ENCODE results near the gene LAMA1.

The LAMA1 gene

DNA sequence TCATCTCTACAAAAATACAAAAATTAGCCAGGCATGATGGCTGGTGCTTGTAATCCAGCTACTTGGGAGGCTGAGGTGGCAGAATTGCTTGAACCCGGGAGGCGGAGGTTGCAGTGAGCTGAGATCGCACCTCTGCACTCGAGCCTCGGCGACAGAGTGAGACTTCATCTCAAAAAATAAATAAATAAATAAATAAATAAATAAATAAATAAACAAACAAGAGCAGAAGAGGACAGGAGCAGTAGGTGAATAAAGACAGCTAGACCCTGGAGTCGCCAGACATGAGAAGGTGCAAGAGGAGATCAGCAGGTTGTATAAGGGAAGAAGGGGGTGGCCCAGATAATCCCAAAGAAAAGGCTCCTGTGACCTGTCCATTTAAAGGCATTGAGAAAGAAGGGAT lies 12.3 kb downstream of the LAMA1 start:
- DNase-seq (ENCODE audit: low read depth) = no peak

GRCh38 chr18:7104649-7105048 lies 12.9 kb downstream of the LAMA1 start:
- DNase-seq (ENCODE audit: low read depth) = no peak

DNA sequence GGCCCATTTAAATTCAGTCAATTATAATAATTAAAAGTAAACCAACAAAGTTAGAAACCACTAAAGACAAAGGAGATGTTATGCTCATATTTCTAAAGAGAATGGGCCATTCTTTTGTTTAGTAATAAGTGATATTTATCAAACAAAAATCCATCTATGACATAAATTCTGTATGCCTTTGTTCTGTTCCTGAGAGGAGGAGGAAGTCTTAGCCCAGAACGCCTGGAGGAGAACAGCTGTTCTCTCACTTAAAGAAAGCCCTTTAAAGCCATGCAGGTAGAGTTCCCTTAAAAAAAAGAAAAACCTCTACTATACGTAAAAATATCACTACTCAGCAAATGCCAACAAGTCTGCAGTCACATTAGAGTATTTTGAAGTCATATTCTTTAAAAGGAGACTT lies 15.5 kb downstream of the LAMA1 start:
- DNase-seq (ENCODE audit: low read depth) = no peak

- no peak for DNase-seq (ENCODE audit: low read depth)
These were observed 20.8 kb downstream of the LAMA1 start for GRCh38 chr18:7096838-7097237.

DNA sequence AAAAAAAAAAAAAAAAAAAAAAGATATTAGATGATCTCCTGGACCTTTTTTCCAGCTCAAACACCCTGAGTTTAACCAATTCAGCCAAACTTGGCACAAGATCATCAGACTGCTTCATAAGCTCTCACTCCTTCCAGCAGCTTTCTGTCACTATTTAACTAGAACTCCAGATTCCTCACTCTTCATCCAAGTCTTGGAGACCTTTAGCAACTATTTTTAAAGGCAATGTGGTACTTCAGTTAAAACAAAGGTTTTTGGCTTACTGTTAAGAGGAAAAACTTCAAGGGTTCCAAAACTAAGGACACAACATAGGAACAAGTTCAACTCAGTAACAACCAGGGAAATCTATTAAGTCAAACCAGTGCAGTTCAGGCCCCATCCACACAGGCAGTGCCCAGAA lies 23.2 kb downstream of the LAMA1 start:
- DNase-seq (ENCODE audit: low read depth) = no peak

DNA sequence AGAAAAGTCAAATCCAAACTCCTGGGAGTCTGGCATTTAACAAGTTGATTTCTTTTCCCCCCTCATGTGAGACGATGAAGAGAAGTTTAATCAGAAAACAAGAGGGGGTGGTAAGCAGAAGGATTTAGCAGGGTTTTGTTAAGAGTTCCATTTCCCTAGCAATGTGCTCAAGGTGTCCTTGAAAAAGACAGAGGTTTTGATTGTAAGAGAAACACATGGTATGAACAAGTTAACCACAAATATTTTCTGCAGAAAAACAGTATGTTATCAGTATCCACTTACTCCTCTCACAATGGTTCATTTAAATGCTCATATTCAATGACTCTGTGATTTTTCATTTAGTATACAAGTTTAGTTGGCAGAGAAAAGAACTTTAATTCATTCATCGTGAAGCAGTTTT lies 26.8 kb downstream of the LAMA1 start:
- no peak for DNase-seq (ENCODE audit: low read depth)

- DNase-seq (ENCODE audit: low read depth) = no peak
These were observed 28.2 kb downstream of the LAMA1 start for GRCh38 chr18:7089369-7089768.

- no peak for DNase-seq (ENCODE audit: low read depth)
These were observed 33.2 kb downstream of the LAMA1 start for GRCh38 chr18:7084080-7085065.

DNA sequence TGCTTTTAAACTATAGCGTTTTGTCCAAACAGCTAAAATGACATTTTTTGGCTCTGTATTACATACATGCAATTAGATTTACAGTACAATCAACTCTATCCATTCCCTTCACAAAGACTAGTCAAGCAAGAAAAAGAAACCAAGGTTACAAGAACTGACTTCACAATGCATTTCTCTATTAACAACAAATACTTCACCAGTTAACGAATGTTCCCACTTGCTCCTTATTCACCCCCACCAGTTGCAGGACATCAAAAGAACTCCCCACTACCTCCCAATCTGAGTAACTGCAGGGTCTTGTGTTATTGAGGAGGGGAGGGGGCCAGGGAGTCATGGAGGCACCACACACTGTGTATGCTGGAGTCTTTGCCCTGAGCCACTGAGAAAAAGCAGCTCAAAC lies 34.9 kb downstream of the LAMA1 start:
- DNase-seq (ENCODE audit: low read depth) = no peak

- no peak for DNase-seq (ENCODE audit: low read depth)
These were observed 38.4 kb downstream of the LAMA1 start for GRCh38 chr18:7079231-7079630.

GRCh38 chr18:7072593-7072992 lies 45.0 kb downstream of the LAMA1 start:
- no peak for DNase-seq (ENCODE audit: low read depth)

- no peak for DNase-seq (ENCODE audit: low read depth)
These were observed 46.0 kb downstream of the LAMA1 start for GRCh38 chr18:7071600-7071999.

DNA sequence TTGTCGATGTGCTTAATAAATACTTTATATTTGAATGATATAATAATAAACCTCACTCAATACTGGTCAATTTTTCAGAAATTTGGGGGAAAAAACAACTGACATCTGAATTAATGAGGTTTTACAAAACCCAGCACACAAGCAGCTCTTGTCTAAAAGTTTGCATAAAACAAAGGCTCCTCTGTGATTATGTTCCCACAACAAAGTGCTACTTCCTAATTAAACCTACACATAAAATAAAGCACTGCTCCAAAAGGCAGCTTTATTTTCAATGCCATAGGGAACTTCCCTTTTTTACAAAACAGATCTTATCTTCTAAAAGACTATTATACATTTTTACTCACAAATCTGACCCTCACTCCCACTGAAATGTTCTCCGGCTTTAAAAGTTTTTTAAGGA lies 47.1 kb downstream of the LAMA1 start:
- DNase-seq (ENCODE audit: low read depth) = no peak

DNA sequence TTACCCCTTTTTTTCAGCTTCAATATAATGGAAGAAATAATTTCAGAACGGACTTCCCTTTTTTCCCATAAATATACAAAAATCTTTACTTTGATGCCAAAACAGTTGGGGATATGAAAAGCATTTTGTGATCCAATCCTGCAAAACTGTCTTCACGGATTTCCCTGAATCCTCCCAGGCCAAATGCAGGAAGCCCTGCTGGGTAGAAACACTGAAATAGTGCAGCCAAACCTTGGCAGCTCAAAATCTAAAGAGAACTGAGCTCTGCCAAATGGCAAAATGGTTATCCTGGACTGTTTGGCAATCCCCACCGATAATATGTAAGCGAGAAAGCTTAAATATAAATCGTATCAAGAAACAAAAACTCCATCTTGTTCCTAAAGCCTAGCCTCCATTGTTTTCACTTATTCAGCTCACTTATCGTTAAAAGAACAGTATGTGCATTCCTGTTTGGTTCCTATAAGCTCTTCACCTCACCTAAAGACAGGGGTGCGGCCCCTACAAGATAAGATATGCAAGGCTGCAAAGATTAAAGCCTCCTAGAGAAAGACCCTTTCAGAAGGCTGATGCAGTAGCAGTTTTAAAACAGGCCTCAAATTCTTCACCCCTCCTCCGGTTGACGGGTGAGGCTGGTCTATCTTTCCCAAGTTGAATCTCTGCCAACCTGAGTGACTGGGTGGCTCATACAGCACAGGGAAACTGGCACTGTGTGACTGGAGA lies 48.6 kb downstream of the LAMA1 start:
- DNase-seq (ENCODE audit: low read depth) = no peak

GRCh38 chr18:7066965-7067555 lies 50.5 kb downstream of the LAMA1 start:
- no peak for DNase-seq (ENCODE audit: low read depth)

GRCh38 chr18:7065736-7066135 lies 51.9 kb downstream of the LAMA1 start:
- DNase-seq (ENCODE audit: low read depth) = no peak

DNA sequence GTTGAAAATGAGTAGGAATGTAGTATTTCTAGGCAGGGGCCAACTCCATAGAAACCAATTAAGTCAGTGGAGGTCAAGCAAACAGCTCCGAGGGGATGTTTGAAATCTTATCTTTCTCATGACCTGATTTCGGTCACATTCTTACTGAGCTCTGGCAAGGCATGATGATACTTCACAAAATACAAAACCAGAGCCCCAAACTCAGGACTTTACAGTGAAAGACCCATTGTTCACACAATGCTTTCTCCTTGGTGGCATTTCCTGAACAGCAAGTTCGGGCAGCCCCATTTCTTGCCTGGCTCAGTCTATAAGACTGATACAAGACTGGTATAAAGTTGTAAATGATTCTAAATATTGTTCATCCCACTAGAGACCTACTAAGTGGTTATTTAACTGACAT lies 53.3 kb downstream of the LAMA1 start:
- DNase-seq (ENCODE audit: low read depth) = no peak

DNA sequence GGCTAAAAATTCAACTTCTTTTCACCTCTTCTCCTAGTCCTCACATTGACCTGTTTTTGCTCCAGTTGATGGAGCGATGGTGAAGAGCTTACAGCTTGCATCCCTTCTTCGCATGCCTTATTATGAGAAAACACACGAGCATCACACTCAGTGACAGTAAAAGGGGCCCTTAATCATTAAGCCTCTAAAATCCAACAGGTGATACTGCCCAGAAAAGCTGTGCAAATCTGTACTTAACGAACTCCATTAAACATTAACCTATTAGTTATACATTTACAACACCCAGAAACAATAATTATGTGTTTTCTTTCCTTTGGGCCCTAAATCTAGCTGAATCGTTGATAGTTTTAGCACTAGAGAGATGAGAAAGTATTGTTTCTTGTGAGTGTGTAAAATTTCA lies 54.8 kb downstream of the LAMA1 start:
- no peak for DNase-seq (ENCODE audit: low read depth)

DNA sequence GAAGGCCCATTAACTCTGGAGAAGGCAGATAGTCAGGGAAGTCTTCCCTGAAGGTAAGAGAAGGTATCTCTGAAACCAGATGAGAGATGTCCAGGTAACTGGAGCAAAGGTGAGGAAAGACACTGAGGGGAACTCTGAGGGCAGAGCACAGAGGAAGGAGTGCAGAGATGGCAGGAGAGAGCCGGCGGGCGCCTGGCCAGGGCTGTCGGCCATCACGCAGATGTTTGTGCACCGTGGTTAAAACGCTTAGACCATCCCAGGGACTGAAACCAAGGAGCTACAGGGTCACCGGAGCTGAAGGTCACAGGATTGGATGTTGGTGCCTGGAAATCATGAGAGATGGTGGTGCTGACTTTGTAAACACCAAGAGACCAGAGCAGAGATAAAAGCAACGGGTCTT lies 55.4 kb downstream of the LAMA1 start:
- no peak for DNase-seq (ENCODE audit: low read depth)

- DNase-seq (ENCODE audit: low read depth) = no peak
These were observed 58.3 kb downstream of the LAMA1 start for GRCh38 chr18:7059276-7059675.

GRCh38 chr18:7056026-7056425 lies 61.6 kb downstream of the LAMA1 start:
- no peak for DNase-seq (ENCODE audit: low read depth)

DNA sequence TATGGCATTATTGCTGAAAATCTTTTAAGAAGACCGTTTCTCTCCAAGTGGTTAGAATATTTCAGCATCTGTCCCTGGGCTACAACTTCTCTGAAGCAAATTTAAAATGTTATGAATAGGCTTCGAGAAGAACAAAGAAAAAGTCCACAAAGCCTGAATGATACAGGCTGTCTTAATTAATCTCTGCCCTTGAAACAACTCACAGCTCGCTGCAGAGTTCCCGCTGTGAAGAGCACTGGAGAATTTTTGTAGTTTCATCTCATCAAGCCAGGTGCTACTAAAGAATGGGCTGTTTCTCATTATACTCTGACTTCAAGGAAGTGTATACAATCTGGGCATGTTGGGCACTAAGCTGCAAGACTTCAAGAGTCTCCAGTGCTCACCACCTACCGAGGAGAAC lies 67.6 kb downstream of the LAMA1 start:
- no peak for DNase-seq (ENCODE audit: low read depth)

- DNase-seq (ENCODE audit: low read depth) = no peak
These were observed 69.5 kb downstream of the LAMA1 start for GRCh38 chr18:7048081-7048480.

All from T-helper 22 cell (primary cell).